OCI-LY7 (cell line): ENCODE data around the gene NR5A2.

Experiments used
- EZH2phosphoT487 ChIP-seq: fragments of 200-600 bp; sonication (generic); IDR thresholded peaks from 2 replicates; pipeline ENCODE4 v1.6.1; 2018; ENCODE audit warnings: low read depth, borderline replicate concordance, mild to moderate bottlenecking, mixed run types, antibody characterized with exemption, low read length, moderate library complexity, mixed read lengths
- TF ChIP-seq, protein P1 (sequence below): fragments of 200-600 bp; sonication (generic); conservative IDR thresholded peaks from 2 replicates; pipeline ENCODE4 v1.5.1; 2014; ENCODE audit warnings: mild to moderate bottlenecking, antibody characterized with exemption, low read length, moderate library complexity, mixed read lengths

DNA sequence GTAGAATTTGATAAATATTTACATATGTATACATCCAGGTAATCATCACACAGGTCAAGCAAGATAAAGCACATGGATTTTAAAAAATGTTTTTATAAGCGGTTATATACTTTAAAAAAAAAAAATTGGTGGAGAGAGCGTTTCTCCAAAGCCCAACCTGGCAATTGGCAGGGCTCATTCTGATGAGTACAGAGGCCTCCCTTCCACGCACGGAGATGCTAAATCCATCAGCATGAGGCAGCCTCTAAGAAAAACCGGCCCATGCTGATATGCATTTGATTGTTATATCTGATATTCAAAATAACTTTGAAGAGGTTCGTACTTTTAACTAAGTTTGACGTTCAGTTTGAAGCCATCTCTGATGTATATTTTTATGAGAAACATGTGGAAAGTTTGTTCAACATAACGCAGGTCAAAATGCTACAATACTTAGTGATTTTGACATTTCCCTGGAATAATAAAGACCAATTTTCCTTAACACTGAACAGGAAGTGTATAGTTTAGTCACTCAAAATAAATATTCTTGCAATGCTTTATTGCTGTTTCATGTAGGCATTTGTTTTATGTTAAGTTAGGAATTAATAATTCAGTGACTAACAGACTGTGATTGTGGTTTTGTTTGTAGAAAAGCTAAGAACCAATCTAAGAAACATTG lies 151.7 kb downstream of the NR5A2 start:
- TF ChIP-seq, protein P1, sequence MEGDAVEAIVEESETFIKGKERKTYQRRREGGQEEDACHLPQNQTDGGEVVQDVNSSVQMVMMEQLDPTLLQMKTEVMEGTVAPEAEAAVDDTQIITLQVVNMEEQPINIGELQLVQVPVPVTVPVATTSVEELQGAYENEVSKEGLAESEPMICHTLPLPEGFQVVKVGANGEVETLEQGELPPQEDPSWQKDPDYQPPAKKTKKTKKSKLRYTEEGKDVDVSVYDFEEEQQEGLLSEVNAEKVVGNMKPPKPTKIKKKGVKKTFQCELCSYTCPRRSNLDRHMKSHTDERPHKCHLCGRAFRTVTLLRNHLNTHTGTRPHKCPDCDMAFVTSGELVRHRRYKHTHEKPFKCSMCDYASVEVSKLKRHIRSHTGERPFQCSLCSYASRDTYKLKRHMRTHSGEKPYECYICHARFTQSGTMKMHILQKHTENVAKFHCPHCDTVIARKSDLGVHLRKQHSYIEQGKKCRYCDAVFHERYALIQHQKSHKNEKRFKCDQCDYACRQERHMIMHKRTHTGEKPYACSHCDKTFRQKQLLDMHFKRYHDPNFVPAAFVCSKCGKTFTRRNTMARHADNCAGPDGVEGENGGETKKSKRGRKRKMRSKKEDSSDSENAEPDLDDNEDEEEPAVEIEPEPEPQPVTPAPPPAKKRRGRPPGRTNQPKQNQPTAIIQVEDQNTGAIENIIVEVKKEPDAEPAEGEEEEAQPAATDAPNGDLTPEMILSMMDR, result no peak
- TF ChIP-seq EZH2phosphoT487, result no peak
